Measurements from ENCODE around the gene IKZF1.

The IKZF1 gene

DNA sequence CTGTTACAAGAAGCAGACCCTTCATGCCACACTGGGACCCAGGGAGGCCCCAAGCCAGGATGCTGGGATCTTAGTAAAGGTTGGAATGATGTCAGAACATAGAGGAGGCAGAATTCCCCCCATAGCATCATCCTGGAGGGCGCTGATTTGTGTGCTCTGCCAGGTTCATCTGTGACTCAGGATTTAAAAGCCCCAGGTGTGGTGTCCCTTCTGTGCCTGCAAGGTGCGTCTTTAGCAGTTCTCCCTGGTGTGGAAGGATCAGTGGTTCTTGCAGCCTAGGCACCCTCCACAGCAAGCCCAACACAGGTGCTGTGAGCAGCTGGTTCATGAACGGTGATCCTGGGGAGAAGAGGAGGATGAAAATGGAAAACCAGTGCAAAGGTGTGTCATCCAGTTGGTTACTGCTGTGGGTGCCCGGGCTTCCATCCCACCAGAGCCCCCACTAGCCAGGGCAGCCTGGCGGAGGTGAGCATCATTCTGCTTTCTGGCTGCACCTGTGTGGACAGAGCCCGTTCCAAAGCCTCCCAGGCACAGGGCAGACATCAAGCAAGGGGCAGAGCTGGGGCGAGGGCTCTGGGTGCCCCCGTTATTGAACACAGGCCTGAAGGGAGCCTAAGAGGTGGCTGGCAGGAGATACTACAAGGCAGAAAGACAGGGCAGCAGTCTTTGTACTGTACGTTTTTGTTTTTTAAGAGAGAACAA is 49.5 kb downstream of the IKZF1 start:
- H3K79me2 ChIP-seq (ENCODE audit: insufficient read depth, low read length), result peaks cover 96% of the 10 kb centered on the region
- no peaks in the 10 kb centered on the region for H3K27me3 ChIP-seq (ENCODE audit: insufficient read depth, low read length, poor library complexity, severe bottlenecking)
- no peaks in the 10 kb centered on the region for H3F3A ChIP-seq (ENCODE audit: low read depth)
- no peak overlapping the region for H3K4me3 ChIP-seq (ENCODE audit: low read length, poor library complexity, severe bottlenecking)
- peaks cover 22% of the 10 kb centered on the region for H3K4me1 ChIP-seq (ENCODE audit: insufficient read depth, low read length, poor library complexity, severe bottlenecking)
- H4K20me1 ChIP-seq (ENCODE audit: insufficient read depth, low read length, poor library complexity, severe bottlenecking), result peaks cover 15% of the 10 kb centered on the region
- H3K9me3 ChIP-seq (ENCODE audit: insufficient read depth, low read depth, low read length), result no peaks in the 10 kb centered on the region
- peaks cover 82% of the 10 kb centered on the region; the same call in 1 of the 2 replicates for H3K36me3 ChIP-seq (ENCODE audit: insufficient read depth, low read length)
- no peak overlapping the region for H3K4me2 ChIP-seq (ENCODE audit: low read depth, low read length, poor library complexity, severe bottlenecking)
- no peaks in the 10 kb centered on the region for H3K9me2 ChIP-seq (replicated peaks; ENCODE audit: low read depth, low read length)
- no peak for TF ChIP-seq EZH2phosphoT487 (IDR thresholded peaks at IDR 0.05; ENCODE audit: borderline replicate concordance)
- TF ChIP-seq, protein P1, sequence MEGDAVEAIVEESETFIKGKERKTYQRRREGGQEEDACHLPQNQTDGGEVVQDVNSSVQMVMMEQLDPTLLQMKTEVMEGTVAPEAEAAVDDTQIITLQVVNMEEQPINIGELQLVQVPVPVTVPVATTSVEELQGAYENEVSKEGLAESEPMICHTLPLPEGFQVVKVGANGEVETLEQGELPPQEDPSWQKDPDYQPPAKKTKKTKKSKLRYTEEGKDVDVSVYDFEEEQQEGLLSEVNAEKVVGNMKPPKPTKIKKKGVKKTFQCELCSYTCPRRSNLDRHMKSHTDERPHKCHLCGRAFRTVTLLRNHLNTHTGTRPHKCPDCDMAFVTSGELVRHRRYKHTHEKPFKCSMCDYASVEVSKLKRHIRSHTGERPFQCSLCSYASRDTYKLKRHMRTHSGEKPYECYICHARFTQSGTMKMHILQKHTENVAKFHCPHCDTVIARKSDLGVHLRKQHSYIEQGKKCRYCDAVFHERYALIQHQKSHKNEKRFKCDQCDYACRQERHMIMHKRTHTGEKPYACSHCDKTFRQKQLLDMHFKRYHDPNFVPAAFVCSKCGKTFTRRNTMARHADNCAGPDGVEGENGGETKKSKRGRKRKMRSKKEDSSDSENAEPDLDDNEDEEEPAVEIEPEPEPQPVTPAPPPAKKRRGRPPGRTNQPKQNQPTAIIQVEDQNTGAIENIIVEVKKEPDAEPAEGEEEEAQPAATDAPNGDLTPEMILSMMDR (conservative IDR thresholded peaks at IDR 0.05; ENCODE audit: low read length), result no peak
- H2AFZ ChIP-seq (ENCODE audit: low read length), result no peak overlapping the region
- H3K9ac ChIP-seq (ENCODE audit: low read depth, low read length, poor library complexity, severe bottlenecking), result no peak overlapping the region

GRCh38 chr7:50355817-50356178 is 51.3 kb downstream of the IKZF1 start:
- peaks cover 11% of the 10 kb centered on the region for H4K20me1 ChIP-seq (ENCODE audit: insufficient read depth, low read length, poor library complexity, severe bottlenecking)
- no peak for TF ChIP-seq EZH2phosphoT487 (IDR thresholded peaks at IDR 0.05; ENCODE audit: borderline replicate concordance)
- TF ChIP-seq, protein P1 (conservative IDR thresholded peaks at IDR 0.05; ENCODE audit: low read length), result no peak
- H2AFZ ChIP-seq (ENCODE audit: low read length), result no peak overlapping the region
- H3K4me1 ChIP-seq (ENCODE audit: insufficient read depth, low read length, poor library complexity, severe bottlenecking), result peaks cover 33% of the 10 kb centered on the region
- H3K9me2 ChIP-seq (replicated peaks; ENCODE audit: low read depth, low read length), result no peaks in the 10 kb centered on the region
- H3K9me3 ChIP-seq (ENCODE audit: insufficient read depth, low read depth, low read length), result no peaks in the 10 kb centered on the region
- H3K79me2 ChIP-seq (ENCODE audit: insufficient read depth, low read length), result peaks cover 96% of the 10 kb centered on the region
- H3K36me3 ChIP-seq (ENCODE audit: insufficient read depth, low read length), result peaks cover 83% of the 10 kb centered on the region; the same call in 1 of the 2 replicates
- H3F3A ChIP-seq (ENCODE audit: low read depth), result no peaks in the 10 kb centered on the region
- H3K4me3 ChIP-seq (ENCODE audit: low read length, poor library complexity, severe bottlenecking), result no peak overlapping the region
- no peak overlapping the region for H3K9ac ChIP-seq (ENCODE audit: low read depth, low read length, poor library complexity, severe bottlenecking)
- no peaks in the 10 kb centered on the region for H3K27me3 ChIP-seq (ENCODE audit: insufficient read depth, low read length, poor library complexity, severe bottlenecking)
- no peak overlapping the region for H3K4me2 ChIP-seq (ENCODE audit: low read depth, low read length, poor library complexity, severe bottlenecking)

DNA sequence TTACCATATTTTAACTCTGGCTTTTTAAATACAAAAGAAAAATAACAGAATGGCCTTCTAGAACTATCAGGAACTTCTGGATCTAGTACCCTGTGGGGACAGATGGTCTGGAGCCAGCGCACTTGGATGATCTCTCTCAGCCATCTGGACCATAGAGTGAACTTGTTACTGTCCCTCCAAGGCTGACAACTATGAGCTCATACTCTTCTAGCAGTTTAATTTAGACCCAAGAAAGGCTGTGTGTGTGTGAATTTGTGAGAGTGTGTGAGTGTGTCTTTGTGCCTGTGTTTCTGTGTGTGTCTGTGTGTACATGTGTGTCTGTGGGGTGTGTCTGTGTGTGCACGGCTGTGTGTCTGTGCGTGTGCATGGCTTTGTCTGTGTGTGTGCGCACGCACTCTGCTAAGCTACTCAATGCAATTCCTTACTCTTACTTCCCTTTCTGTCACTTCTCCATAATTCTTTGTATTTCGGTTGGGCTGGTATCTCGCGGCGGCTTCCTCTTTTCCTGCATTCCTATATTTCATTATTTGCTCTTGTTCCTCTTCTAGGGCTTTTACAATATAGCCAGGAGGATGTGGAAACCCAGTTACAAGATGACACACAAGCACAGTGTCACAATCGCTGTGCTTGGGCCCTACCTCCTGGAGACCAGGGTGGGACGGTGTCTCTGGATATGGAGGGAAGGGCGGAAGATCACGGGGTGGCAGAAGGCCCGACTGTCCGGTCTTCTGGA is 51.9 kb downstream of the IKZF1 start:
- H3K9me2 ChIP-seq (replicated peaks; ENCODE audit: low read depth, low read length), result no peaks in the 10 kb centered on the region
- TF ChIP-seq EZH2phosphoT487 (IDR thresholded peaks at IDR 0.05; ENCODE audit: borderline replicate concordance), result no peak
- TF ChIP-seq, protein P1 (conservative IDR thresholded peaks at IDR 0.05; ENCODE audit: low read length), result no peak
- H3K36me3 ChIP-seq (ENCODE audit: insufficient read depth, low read length), result peaks cover 84% of the 10 kb centered on the region; the same call in 1 of the 2 replicates
- no peak overlapping the region for H3K4me2 ChIP-seq (ENCODE audit: low read depth, low read length, poor library complexity, severe bottlenecking)
- H3K4me3 ChIP-seq (ENCODE audit: low read length, poor library complexity, severe bottlenecking), result no peak overlapping the region
- no peaks in the 10 kb centered on the region for H3K27me3 ChIP-seq (ENCODE audit: insufficient read depth, low read length, poor library complexity, severe bottlenecking)
- no peak overlapping the region for H2AFZ ChIP-seq (ENCODE audit: low read length)
- H3K4me1 ChIP-seq (ENCODE audit: insufficient read depth, low read length, poor library complexity, severe bottlenecking), result peaks cover 33% of the 10 kb centered on the region
- H3K9ac ChIP-seq (ENCODE audit: low read depth, low read length, poor library complexity, severe bottlenecking), result no peak overlapping the region
- peaks cover 96% of the 10 kb centered on the region for H3K79me2 ChIP-seq (ENCODE audit: insufficient read depth, low read length)
- H3K9me3 ChIP-seq (ENCODE audit: insufficient read depth, low read depth, low read length), result no peaks in the 10 kb centered on the region
- no peaks in the 10 kb centered on the region for H3F3A ChIP-seq (ENCODE audit: low read depth)
- peaks cover 9% of the 10 kb centered on the region for H4K20me1 ChIP-seq (ENCODE audit: insufficient read depth, low read length, poor library complexity, severe bottlenecking)

All from Loucy (cell line).